Gastroesophageal sphincter (tissue), 3 donors: ENCODE measurements around the gene KIF26A.

Source experiments
- CTCF ChIP-seq, 4 experiments: fragments of 200-600 bp in 2 of 4; fragments of 450-650 bp in 2 of 4; sonication (generic) in 1 of 4; IDR thresholded peaks; one replicate each; pipeline ENCODE4 v1.5.1; 2017 to 2019; ENCODE audit warnings: antibody characterized with exemption in 4 of 4, mild to moderate bottlenecking in 2 of 4, moderate library complexity in 2 of 4
- POLR2A ChIP-seq, 2 donors: fragments of 450-650 bp; IDR thresholded peaks; one replicate each; pipeline ENCODE4 v1.6.1; 2017; ENCODE audit warnings: antibody characterized with exemption in 2 of 2, mild to moderate bottlenecking in 2 of 2, moderate library complexity in 1 of 2
- POLR2AphosphoS5 ChIP-seq: sonication (generic); formaldehyde crosslinking; IDR thresholded peaks from one replicate; pipeline ENCODE4 v1.6.1; 2017; ENCODE audit warnings: antibody characterized with exemption

GRCh38 chr14:104205781-104206180 is 67.4 kb downstream of the KIF26A start:
- TF ChIP-seq CTCF (IDR thresholded peaks at IDR 0.05) (no peak), POLR2A (IDR thresholded peaks at IDR 0.05) (no peak), POLR2AphosphoS5 (no peak)
